ENCODE results near the gene ANKRD66.
"Not testable (repeated sequence)": the region's sequence is repeated elsewhere in the genome, so short reads cannot be mapped to it uniquely, and the experiment has no call there.

ANKRD66 gene

DNA sequence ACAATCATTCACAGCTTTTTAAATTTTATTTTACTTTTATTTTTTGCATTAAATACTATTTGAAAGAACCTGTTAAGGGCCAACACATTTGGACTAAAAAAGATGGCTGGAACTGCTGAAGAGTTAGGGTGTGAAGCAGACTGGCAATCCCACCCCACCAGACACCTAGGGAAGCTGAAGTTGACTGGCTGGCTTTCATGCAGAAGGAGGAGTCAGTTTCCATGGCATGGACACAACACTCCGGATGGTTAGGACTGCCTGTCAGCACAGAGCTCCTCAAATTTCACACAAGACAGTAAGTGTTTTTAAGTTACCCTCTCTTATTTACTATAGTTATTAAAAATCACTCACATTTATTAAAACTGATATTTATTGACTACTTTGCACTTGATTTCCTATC lies at the start of gene ANKRD66:
Gene ANKRD66 (plus strand): TSS at position 238 of the 400 bp plus-strand sequence. CDS start 5,016 bp downstream, outside the sequence.
- no peak for DNase-seq

DNA sequence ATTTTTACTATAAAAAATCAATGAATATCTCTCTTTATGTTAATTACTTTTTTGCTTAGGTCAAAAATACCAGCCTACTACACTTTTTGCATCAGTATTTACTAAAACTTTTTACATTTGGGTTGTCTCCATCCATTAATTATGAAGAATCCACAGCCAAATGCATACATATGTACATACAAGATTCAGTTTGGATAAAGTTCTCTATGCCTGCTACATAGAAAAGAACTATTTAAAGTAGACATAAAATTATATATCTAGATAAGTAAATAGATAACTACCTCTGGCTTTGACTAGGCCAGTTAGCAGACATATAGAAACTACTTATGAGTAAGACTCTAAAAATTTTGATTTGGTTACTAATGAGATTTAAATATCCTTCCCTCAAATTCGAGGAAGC lies 46.8 kb upstream of the ANKRD66 start:
- DNase-seq: no peak

DNA sequence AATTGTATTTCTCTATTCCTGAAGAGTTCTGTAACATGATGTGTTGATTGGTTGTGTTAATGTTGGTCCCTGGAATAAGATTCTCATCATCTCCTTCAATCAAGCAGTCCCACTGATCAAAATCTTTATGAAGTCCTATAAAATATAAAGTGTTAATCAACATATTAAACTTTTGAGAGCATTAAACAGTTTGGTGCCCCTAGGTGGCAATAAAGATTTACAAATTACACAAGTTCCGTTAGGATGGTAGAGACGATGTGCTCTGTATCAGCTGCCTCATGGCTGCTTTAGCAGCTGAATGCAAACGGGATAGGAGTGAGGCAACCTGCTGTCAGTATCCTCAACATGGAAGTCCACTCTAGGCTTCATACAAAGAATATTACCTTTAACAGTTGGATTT lies 42.2 kb upstream of the ANKRD66 start:
- DNase-seq: peak; percentile 19

DNA sequence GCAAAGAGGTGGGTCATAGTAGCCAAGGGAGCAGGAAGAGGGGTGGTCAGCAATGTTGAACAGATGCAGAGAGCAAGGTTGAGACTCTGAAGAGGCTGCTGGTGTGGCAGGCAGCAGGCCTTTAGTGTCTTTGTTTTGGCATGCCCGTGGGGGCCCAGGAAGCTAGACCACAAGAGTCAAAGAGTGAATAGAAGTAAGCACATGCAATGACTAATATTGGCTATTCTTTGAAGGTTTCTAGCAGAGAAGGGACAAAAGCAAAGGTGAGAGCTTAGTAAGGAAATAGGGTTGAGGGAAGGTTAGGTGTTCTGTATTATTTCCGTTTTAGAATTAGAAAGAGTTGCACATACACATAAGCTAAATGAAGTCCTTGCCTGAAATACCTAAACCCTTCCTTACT lies 40.3 kb upstream of the ANKRD66 start:
- DNase-seq: no peak

DNA sequence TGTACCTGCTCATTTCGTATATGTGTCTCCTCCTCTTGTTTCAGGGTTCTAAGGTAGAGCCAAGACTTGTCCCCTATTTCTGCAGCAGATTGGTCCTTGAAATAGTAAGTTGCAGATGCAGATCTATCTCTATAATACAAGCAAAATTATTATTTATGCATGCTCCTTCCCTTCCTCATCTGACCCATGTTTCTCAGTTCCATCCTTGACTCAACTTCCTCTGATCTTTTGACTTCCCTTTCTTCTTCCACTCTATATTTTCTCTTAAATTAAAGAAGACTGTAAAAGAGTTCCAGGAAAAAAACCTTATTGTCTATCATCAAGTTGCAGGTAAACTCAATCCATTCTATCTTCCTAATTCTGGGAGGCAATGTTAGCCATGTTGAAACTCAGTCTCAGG lies 35.2 kb upstream of the ANKRD66 start:
- DNase-seq: no peak

DNA sequence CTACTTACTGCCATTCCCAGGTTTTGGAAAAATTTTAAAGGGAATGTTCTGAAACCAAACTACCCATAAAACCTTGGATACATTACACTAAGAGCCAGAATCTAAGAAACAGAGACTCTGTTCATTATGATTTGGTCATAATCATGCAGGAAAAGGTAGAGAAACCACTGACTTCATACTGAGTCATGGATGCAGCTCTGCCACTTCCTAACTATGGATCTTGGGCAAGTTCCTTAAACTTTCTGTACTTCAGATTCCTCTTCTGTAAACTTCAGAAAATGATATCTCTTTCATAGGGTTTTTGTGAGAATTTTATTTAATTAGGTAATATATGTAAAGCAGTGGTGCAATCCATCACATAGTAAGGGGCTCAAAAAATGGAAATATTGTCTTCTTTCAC lies 31.6 kb upstream of the ANKRD66 start:
- DNase-seq: no peak

DNA sequence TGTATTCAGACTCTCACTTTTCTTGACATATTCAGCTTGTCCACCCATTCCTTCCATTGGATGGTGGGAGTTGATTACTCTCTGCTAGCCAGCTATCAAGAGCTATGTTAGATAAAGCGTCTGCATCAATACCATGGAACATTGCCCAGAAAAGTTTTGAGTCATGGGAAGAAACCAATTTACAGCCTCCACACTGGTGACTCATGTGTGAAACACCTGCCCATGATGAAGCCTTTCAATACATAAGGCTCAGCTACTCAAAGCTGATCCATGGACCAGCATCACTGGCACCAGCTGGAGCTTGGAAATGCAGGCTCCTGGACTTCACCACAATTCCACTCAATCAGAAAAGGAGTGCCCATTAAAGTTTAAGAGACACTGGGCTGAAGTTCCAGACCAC lies 27.6 kb upstream of the ANKRD66 start:
- peak; percentile 12 for DNase-seq

DNA sequence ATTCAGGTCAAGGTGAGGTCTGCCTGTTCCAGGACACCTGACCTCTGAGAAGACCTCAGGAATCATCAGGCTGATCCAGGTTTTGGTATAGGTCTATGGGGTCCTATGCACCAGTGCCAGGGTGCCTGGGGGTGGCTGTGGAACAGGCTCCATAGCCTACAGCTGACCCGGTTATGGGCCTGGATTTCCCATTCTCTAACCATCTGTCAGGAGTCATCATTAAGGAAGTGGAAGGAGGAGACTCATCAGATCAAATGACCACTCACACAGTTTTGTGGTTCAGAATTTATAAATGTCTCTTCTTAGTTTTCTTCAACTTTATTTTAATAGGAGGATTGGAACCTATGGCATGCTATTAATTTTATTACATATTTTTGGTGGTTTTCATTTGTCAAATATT lies 26.3 kb upstream of the ANKRD66 start:
- no peak for DNase-seq

DNA sequence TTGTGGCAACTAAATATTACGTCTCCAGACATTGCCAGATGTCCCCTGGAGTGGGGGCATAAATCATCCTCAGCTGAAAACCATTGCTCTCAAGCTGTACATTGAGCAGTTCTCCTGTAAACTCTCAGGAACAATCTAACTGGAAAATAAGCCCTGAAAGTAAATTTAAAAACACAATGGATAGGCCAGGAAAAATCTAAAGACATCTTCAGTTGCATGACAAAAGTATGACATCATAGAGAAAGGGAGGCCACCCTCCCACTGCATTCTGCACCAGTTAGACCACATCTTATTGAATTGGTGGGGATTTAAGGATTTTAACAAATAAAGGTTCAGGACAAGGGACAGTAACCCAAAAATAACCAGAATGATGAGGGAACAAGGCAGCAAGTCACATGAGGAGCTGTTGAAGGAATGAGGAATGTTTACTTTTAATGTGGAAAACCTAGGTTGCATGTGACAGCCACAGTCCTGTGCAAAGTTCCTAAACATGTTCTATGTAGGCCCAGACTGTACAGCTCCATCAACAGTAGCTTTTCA lies 16.9 kb upstream of the ANKRD66 start:
- DNase-seq: no peak

DNA sequence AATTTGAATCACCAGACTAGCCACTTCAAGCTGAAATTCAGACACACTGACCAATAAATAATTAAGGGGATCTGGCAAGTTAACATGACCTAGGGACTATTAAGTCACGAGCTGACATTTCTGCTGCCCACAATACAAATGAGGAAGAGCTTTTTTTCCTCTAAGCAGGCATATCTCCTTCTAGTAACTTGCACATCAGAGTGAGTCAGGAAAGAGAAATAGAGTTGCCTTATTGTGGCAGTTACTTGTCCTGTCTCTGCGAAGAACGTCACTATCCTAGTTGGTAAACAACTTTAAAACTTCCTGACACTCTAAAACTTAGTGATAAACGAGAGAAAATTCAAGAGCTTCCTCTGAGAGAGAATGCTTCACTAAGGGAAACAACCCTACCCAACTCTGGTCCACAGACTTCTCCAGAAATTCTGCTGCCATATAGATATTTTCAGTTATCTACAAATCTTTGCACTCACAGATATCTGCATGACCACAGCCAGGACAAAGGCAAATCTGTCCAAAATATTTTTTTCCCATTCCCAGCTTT lies 15.7 kb upstream of the ANKRD66 start:
- no peak for DNase-seq

DNA sequence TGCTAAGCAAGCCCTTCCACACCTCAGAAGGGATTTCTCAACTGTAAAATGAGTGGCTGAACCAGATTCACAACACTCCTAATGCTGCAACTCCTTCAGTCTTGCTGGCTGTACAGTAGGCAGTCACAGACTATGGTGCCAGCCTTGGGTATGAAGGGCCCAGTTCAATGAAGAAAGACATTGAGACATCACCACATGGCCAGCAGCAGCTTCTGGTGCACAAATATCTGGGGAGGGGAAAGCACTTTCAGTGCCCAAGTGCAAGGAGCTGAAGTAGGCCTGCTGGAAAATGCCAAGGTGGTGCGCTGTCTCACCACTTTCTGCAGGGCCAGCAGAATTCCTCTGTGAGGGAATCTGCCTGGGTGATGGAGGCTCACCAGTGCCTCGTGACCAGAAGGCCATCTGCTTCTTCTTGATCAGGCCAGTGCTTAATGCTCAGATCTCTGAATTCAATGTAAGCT lies 13.4 kb upstream of the ANKRD66 start:
- no peak for DNase-seq

DNA sequence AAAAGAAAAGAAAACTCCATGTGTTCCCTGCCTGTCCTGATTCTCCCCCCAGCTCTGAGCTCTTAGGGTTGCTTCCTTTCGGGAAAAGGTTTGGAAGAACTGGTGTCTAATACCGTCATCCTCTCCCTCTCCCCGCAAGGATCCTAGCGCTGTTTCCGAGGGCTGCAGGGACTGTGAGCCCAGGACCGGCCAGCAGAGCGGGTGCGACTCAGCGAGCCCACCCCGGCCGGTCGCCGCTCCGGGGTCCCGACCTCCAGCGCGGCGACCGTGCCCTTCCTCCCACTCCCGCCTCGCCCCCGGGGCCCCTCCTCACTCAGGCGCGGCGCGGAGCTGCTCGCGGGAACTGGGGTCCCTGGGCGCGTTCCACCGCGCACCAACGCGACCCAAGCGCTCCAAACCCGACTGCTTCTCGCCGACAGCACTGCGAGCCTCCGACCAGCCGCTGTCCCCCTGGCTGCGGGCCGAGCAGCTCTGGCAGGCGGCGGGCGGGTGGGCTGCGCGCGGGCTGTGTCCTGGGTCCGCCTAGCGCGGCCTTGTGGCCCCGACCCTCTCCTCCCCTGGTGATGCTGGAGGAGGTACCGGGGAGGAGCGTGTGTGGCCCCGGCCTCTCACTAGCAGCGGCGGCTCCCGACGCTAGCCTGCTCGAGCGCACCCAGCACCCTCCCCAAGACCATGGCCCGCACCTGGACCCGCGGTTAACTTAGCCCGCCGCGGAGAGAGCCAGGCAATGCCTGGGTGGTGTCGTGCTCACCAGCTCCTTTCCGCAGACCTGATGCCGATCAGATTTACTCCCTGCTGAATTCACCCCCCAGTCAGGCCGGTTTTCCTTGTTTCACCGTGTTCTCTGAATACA lies 11.6 kb upstream of the ANKRD66 start, which contains the start of gene PLA2G7:
Gene PLA2G7 (minus strand): TSS at position 509 of the 853 bp plus-strand sequence. CDS start 12,484 bp downstream, outside the sequence.
- no peak for DNase-seq

DNA sequence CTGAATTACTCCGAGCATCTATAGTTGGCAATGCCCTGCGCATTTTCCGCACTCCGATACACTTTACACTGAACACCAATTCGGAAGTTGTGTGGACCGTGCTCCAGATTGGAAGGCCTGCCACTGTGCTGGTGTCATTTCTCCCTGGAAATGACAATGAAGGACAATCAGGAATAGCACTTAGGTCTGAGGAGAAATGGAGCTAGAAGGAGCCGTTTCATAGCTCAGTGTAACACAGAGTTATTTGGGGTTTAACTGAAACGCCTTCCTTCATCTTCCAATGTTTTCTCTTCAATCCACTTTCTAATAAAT lies 11.1 kb upstream of the ANKRD66 start:
- DNase-seq: no peak

DNA sequence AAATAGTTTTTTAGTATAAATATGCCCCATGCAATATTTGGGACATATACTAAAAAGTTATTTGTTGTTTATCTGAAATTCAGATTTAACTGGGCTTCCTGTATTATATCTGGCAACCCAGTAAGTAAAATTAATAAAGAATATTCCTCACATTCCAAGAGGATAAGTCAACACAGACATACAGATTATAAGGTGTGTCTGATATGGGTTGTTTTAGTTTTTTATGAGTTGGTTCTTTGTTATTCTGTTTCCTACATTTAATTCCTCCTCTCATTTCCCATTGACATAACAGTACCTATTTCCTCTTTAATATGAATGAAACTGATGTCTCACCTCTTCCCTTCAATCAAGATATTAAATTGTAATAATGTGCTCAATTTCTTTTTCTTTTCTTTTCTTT lies 9.8 kb upstream of the ANKRD66 start:
- no peak for DNase-seq

DNA sequence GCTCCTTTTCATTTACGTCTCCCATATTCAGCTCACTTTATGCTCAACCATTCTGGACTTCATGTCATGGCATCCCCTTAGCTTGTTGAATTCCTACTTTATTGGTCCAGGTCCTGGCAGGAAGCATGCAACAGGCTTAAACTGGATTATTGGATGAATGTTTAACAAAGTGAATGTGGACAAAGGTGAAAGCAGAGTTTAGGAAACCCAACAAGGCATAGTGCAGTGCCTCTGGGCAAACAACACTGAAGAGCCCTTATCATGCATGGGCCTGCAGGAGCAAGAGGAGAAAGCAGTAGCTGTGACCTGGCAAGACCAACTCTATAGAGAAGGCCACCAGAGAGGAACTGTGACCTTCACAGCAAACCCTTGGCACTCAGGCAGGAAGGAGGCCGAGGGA lies 5.3 kb upstream of the ANKRD66 start:
- no peak for DNase-seq

DNA sequence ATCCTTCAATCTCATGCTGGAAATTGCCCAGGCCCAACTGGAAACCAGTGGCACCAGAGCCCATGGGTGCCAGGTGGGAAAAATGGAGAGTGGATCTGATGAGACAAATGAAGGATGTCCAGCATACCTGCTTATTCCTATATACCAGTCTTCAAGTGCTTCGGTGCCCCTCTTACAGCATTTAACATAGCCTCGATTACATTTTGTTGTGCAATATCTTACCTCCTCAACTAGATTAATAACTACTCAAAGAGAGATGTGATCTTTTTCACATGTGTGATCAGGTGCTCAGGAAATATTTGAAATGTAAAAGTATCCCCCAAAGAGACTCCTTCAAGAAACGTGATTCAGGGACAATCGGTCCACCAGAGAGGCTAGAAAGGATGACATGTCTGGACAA lies 4.8 kb upstream of the ANKRD66 start:
- DNase-seq: no peak

DNA sequence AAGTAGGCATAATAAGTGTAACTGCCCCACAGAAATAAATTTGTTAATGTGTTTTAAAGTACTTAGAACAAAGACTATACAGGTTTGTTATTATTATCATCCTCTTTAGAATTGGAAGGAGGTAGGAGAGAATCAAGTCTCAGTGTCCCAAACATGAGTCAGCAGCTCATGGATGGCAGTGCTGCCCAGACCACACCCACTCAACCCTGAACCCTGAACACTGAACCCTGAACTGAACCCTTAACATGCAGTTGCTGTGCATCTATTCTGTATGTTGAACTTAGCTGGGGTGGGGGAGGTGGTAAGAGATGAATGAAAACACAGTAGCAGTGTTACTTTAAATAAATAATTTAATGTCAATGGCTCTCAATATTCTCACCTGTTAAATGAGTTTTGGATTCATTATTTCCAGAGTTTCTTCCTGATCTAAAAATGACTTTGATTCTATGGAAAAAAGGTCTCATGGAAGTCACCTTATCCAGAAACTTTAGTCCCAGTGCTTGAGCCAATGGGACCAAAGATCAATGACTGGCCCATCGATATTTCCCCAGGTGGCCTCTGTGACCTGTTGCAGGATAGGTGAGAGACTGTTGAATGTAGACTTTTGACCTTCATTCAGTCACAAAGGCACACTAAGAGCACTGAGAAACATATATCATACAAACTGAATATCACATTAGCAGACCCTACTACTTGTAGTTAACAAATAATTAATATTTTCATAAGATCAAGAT lies 3.1 kb upstream of the ANKRD66 start:
- DNase-seq: no peak

DNA sequence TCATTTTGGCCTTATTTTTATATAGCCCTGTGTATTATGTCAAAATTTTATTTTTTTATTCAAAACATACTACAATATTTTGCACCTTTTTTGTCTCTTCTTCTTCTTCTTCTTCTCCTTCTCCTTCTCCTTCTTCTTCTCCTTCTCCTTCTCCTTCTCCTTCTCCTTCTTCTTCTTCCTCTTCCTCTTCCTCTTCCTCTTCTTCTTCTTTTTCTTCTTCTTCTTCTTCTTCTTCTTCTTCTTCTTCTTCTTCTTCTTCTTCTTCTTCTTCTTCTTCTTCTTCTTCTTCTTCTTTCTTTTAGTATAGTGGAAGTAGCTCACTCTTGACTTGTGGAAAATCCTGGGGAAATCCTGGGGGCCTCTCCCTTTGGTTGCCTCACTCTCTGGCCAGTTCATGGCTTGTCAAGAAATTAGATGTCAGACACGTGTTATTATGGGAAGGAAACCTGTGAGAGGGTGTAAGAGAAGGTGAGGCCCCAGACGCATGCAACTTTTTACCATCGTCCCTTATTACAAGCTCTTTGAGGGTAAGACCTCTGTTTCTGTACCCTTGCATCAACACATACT lies 2.5 kb upstream of the ANKRD66 start:
- not testable (repeated sequence) for DNase-seq

DNA sequence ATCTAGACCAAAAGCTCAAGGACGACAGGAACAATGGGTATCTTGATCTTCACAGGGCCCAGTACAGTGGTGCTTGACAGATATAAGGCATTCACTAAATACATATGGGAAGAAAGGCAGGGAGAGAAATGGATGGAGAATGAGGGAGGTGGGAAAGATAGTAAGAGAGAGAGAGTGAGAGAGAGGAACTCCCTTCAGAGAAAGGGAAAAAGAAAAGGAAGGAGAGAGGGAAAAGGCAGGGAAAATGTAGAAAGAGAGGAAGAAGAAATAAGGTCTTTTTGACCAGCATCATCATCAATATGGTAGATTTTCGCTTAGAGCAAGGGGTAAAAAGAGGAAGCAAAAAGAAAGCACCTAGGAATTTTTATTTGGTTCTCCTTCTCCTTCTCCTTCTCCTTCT lies 760 bp upstream of the ANKRD66 start:
- no peak for DNase-seq

DNA sequence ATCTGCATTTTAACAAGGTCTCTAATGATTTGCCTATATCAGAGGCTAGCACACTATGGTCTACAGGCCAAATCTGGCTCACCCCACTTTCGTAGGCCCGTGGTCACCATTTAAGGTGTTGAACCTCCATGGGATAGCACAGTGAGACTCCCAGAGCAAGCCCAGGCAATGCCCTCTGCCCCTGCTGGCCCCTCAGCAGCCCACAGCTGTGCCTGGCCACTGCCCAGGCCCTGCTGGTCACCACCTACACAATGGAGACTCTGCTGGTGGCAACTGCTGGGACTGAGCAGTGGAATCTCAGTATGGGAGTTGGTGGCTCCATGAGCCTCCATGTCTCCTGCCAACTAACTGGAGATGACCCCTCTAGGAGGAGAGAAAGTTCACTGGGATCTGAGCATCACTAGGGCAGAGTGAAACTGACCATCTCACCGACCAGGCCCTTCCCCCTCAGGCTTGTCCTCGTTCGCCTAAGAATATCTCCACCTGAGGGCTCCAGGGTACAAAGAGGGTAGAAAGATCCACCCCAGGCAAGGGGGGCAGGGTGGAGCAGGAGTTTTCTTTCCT lies 2.3 kb downstream of the ANKRD66 start:
- no peak for DNase-seq

DNA sequence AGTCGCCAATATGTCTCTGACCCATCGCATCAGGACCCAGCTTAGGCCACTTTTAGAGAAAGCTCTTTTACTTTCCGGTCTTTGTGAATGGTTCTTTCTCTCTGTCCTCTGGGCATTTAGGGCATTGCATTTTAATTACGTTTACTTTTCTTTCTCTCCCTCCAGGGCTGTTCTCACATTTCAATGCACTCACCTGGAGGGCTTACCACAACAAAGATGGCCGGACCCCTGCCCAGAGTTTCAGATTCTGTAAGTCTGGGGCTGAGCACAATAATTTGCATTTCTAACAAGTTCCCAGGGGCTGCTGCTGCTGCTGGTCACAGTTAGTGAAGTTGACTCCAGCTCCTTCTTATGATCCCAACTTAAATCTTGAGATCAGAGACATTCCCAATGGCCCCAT lies 3.0 kb downstream of the ANKRD66 start:
- DNase-seq: peak; percentile 25

DNA sequence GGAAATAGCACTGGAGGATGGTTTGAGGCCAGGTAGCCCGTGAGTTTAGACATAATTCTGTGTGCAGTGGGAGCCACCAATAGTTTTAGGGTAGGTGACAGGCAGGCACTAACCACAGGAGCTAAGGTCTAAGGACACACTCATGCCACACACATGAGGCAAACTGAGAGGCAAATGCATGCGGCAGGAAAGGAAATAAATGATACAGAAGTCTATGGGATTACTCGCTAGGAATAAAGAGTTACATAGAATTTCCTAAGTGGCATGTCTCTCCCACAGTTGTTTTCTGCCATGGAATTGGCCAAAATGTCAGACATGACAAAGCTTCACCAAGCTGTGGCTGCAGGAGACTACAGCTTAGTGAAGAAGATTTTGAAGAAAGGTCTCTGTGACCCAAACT lies 4.9 kb downstream of the ANKRD66 start:
- DNase-seq: no peak

DNA sequence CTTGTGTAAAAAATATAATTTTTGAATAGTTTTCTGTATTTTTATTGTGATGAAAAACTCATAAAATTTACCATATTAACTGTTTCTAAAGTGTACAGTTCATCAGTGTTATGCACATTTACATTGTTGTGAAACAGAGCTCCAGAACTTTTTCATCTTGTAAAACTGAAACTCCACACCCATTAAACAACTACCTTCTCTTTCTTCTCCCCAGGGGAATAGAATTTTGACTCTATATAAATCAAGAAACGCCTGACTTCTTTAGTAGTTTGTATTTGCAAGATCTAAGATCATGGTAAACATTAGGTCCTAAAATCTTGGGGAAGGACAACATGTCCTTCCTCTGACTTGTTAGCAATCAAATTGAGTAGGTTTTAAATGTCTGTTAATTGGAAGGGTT lies 9.1 kb downstream of the ANKRD66 start:
- no peak for DNase-seq

All from DMS79 treated with DMSO at 0.1 percent for 48 hours (cell line).